DND-41 (cell line): ENCODE measurements around the gene THUMPD2.
A peak's percentile ranks its signal among the peaks of the same experiment; 100 is the strongest.

Experiments
- CTCF ChIP-seq: IDR thresholded peaks from 2 replicates; pipeline ENCODE4 v1.5.1; 2012; ENCODE audit warnings: borderline replicate concordance, low read length, moderate library complexity, mild to moderate bottlenecking; ENCODE audit not compliant: poor library complexity, severe bottlenecking; ENCODE audit errors: extremely low read depth
- EZH2 ChIP-seq: IDR thresholded peaks from 3 replicates; pipeline ENCODE4 v1.6.1; 2012; ENCODE audit warnings: borderline replicate concordance, low read depth, mild to moderate bottlenecking, moderate library complexity, low read length, inconsistent platforms; ENCODE audit not compliant: severe bottlenecking

DNA sequence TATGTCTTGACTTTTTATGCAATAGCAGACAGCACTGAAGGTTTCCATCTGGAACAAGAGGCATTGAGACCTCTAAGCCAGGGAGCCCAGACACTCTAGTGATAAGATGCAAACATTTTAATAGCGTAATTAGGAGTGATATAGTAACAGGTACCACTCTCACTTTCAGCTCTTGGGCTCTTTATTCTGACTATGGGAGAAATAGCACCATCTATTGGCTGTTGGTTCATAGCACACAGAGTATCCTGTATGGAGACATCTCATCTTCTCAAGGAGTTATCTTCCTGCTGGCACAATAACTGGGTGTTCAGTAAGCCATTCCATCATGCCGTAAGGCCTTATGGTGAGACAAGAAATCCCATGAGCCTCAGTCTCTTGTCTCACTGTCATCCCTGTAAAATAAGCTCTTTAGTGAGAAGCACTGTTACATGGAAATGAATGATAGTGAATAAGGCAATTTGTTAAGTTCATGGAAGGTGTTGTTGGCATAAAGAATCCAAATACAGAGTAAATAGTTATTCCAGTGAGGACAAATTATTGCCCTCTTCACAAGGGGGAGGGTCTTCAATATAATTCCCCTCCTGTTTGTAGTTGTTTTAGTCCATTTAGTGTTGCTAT lies 48.3 kb downstream of the THUMPD2 start:
- TF ChIP-seq CTCF (peak; percentile 80), EZH2 (no peak)
